OCI-LY7 (cell line): ENCODE data around the gene TLNRD1. TPM values are rescaled to one million over a fixed set of nuclear protein-coding genes. Genes with fewer than 3 reads are reported as not detected.

Experiments used
- BruUV-seq: library from RNA; stranded (reverse); fragments of 400-500 nt; replicated peaks from 2 replicates; lab custom pipeline; 2021; lab: Mats Ljungman, UMichigan
- CTCF ChIA-PET: fragments of 300-600 bp; sonication (Branson Sonifier 250); formaldehyde crosslinking; loops from one replicate; lab custom pipeline; 2022; ENCODE audit warnings: antibody characterized with exemption; ENCODE audit not compliant: unreplicated experiment; lab: Charles Lee
- POLR2A ChIA-PET: fragments of 300-600 bp; sonication (Branson Sonifier 250); formaldehyde crosslinking; loops from one replicate; lab custom pipeline; 2022; ENCODE audit warnings: antibody characterized with exemption; lab: Charles Lee
- DNase-seq: peaks from one replicate; pipeline ENCODE4 v3.0.0-alpha.2; 2015; ENCODE audit warnings: low spot score
- H2AFZ ChIP-seq: fragments of 200-600 bp; sonication (generic), shearing (Covaris generic); 2 replicates; pipeline ENCODE4 v1.6.1; 2014; ENCODE audit warnings: mild to moderate bottlenecking, antibody characterized with exemption, low read length, moderate library complexity
- H3K27ac ChIP-seq: fragments of 200-600 bp; sonication (generic); 2 replicates; pipeline ENCODE4 v1.5.1; 2014; ENCODE audit warnings: mixed run types, low read depth, mild to moderate bottlenecking, moderate library complexity, low read length, inconsistent platforms; ENCODE audit not compliant: poor library complexity, severe bottlenecking
- H3K36me3 ChIP-seq: fragments of 200-600 bp; sonication (generic); 2 replicates; pipeline ENCODE4 v1.6.1; 2014; ENCODE audit warnings: mild to moderate bottlenecking, antibody characterized with exemption, low read length, moderate library complexity, mixed read lengths; ENCODE audit not compliant: insufficient read depth
- H3K4me1 ChIP-seq: fragments of 200-600 bp; sonication (generic); 2 replicates; pipeline ENCODE4 v1.5.1; 2014; ENCODE audit warnings: mild to moderate bottlenecking, low read length; ENCODE audit not compliant: insufficient read depth, poor library complexity, severe bottlenecking
- H3K4me2 ChIP-seq: fragments of 200-600 bp; sonication (generic); 2 replicates; pipeline ENCODE4 v1.6.1; 2014; ENCODE audit warnings: mild to moderate bottlenecking, low read length
- H3K4me3 ChIP-seq: fragments of 200-600 bp; sonication (generic); 2 replicates; pipeline ENCODE4 v1.5.1; 2014; ENCODE audit warnings: mild to moderate bottlenecking, low read depth, low read length; ENCODE audit not compliant: poor library complexity, severe bottlenecking
- H3K79me2 ChIP-seq: fragments of 200-600 bp; sonication (generic); 2 replicates; pipeline ENCODE4 v1.6.1; 2016; ENCODE audit warnings: low read depth, mild to moderate bottlenecking, low read length, moderate library complexity, mixed read lengths; ENCODE audit not compliant: insufficient read depth
- H3K9me2 ChIP-seq: fragments of 200-600 bp; sonication (generic); 2 replicates; pipeline ENCODE4 v1.6.1; 2016; ENCODE audit warnings: mild to moderate bottlenecking, low read length, mixed read lengths; ENCODE audit not compliant: insufficient read depth
- H3K9me3 ChIP-seq: fragments of 200-600 bp; sonication (generic); 2 replicates; pipeline ENCODE4 v1.6.1; 2014; ENCODE audit warnings: mild to moderate bottlenecking, mixed run types, low read length, mixed read lengths
- H4K20me1 ChIP-seq: fragments of 200-600 bp; sonication (generic); 2 replicates; pipeline ENCODE4 v1.6.1; 2014; ENCODE audit warnings: mild to moderate bottlenecking, antibody characterized with exemption, low read length, moderate library complexity, mixed read lengths; ENCODE audit not compliant: insufficient read depth
- CTCF ChIP-seq: fragments of 200-600 bp; sonication (generic); conservative IDR thresholded peaks from 2 replicates; pipeline ENCODE4 v1.5.1; 2014; ENCODE audit warnings: mild to moderate bottlenecking, antibody characterized with exemption, low read length, moderate library complexity, mixed read lengths
- EZH2phosphoT487 ChIP-seq: fragments of 200-600 bp; sonication (generic); IDR thresholded peaks from 2 replicates; pipeline ENCODE4 v1.6.1; 2018; ENCODE audit warnings: low read depth, borderline replicate concordance, mild to moderate bottlenecking, mixed run types, antibody characterized with exemption, low read length, moderate library complexity, mixed read lengths
- intact Hi-C: fragments of 100-400 bp; cut with micrococcal nuclease; formaldehyde crosslinking; loops from one replicate; pipeline ENCODE4 v1.10.0; 2022; ENCODE audit not compliant: unreplicated experiment
- total RNA-seq, 2 experiments: library from RNA; depleted of rRNA in 1 of 2; stranded (reverse); fragments of >200 nt in 1 of 2; shearing (Covaris generic) in 1 of 2; gene quantifications; 2 replicates each; pipeline ENCODE4 v1.2.3, GENCODE V29; 2014 to 2022

Gene TLNRD1
- total RNA-seq, 2 experiments from 2014 or later = 17.4 to 19.9 TPM

DNA sequence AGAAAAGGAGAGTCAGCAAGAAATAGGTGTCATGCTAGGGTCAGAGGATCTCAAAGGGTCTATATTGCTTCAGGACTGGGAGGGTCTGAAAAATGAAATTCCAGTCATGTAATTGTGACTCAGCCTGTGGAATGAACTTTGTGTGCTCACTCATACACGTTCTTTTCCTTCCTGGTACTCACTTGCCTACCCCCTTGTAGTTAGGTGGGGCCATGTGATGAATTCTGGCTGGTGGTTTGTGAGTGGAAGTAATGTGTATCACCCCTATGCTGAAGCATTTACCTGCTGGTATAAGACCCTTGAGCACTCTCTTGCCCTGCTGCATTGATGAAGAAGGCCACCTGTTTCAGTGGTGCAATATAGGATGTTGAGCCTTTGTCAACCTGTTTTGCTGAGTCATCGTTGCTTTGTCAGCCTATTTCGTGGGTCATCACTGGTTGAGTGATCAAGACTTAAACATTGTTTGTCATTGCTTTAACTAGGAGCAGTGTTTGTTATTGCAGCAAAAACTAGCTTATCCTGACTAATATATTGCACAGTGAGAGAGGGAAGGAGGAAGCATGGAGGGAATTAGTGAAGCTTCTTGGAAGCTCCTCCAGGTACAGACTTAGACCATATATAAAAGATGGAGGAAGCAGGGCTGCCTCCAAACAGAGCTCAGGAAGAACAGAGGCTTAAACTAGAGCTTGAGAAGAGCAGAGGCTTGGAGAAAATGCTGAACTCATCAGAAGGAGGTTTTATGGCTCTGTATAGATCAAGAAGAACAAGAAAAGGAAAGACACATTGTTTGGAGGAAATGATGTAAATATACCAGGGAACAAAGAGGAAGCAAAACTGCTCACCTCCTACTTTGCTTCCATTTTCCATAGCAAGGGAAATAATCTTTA lies 28.9 kb downstream of the TLNRD1 start:
- peaks cover 6% of the 10 kb centered on the region for H3K4me1 ChIP-seq
- CTCF ChIA-PET = no interaction called here
- no peaks in the 10 kb centered on the region for H3K79me2 ChIP-seq
- BruUV-seq = no TSS peak
- H3K9me3 ChIP-seq = no peaks in the 10 kb centered on the region
- no peak overlapping the region for H3K4me2 ChIP-seq
- DNase-seq = peak; percentile 4
- H4K20me1 ChIP-seq = no peaks in the 10 kb centered on the region
- intact Hi-C loops = no loop called here
- H3K9me2 ChIP-seq = no peaks in the 10 kb centered on the region
- no peaks in the 10 kb centered on the region for H3K36me3 ChIP-seq
- TF ChIP-seq EZH2phosphoT487 = no peak
- TF ChIP-seq CTCF = no peak
- no peak overlapping the region for H3K27ac ChIP-seq
- H3K4me3 ChIP-seq = no peak overlapping the region
- no peak overlapping the region for H2AFZ ChIP-seq
- POLR2A ChIA-PET = interaction anchor here (0.6 to 0.9 kb wide), 2 partner anchors 16 to 1116 kb away, joined by 3 to 6 read pairs; no protein-coding TSS in a partner anchor

DNA sequence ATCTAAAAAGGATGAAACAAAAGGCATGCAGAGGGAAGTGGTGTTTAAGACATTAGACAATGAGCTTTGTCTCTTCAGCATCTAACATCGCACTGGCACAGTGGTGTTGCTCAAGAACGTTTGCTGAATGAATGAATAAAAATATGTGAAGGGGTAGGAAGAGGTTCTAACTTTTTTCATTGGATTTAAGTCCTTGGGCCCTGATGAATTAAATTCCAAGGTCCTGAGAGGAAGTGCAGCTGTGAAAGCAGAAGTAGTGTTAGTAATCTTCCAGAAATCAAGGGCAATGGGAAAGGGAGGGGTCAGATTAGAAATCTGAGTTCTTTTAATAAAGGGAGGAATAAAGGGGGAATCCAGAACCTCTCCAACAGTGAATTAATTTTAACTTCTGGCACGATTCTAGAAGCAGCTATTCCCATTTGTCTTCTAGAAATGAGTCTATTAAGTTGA lies 29.6 kb downstream of the TLNRD1 start:
- POLR2A ChIA-PET = interaction anchor here (0.9 kb wide), 1 partner anchor 17 kb away, joined by 6 read pairs; no protein-coding TSS in a partner anchor

More for the DNA sequence above, 29.6 kb downstream of the TLNRD1 start:
- intact Hi-C loops = no loop called here
- no peak for DNase-seq
- H2AFZ ChIP-seq = no peak overlapping the region
- H3K9me3 ChIP-seq = no peaks in the 10 kb centered on the region
- peaks cover 6% of the 10 kb centered on the region for H3K4me1 ChIP-seq
- H3K4me3 ChIP-seq = no peak overlapping the region
- H3K36me3 ChIP-seq = no peaks in the 10 kb centered on the region
- no peak overlapping the region for H3K27ac ChIP-seq
- H3K4me2 ChIP-seq = no peak overlapping the region
- H3K9me2 ChIP-seq = no peaks in the 10 kb centered on the region
- CTCF ChIA-PET = no interaction called here
- H4K20me1 ChIP-seq = no peaks in the 10 kb centered on the region
- BruUV-seq = no TSS peak
- H3K79me2 ChIP-seq = no peaks in the 10 kb centered on the region
- no peak for TF ChIP-seq EZH2phosphoT487
- TF ChIP-seq CTCF = no peak
